GM21723 (cell line): ENCODE measurements around the gene NAA40.

Experiments
- ATAC-seq: cut with Tn5 transposase; IDR thresholded peaks from one replicate; pipeline ENCODE4 v1.9.1; 2021; ENCODE audit warnings: mild to moderate bottlenecking, moderate library complexity; ENCODE audit not compliant: unreplicated experiment

Gene NAA40

DNA sequence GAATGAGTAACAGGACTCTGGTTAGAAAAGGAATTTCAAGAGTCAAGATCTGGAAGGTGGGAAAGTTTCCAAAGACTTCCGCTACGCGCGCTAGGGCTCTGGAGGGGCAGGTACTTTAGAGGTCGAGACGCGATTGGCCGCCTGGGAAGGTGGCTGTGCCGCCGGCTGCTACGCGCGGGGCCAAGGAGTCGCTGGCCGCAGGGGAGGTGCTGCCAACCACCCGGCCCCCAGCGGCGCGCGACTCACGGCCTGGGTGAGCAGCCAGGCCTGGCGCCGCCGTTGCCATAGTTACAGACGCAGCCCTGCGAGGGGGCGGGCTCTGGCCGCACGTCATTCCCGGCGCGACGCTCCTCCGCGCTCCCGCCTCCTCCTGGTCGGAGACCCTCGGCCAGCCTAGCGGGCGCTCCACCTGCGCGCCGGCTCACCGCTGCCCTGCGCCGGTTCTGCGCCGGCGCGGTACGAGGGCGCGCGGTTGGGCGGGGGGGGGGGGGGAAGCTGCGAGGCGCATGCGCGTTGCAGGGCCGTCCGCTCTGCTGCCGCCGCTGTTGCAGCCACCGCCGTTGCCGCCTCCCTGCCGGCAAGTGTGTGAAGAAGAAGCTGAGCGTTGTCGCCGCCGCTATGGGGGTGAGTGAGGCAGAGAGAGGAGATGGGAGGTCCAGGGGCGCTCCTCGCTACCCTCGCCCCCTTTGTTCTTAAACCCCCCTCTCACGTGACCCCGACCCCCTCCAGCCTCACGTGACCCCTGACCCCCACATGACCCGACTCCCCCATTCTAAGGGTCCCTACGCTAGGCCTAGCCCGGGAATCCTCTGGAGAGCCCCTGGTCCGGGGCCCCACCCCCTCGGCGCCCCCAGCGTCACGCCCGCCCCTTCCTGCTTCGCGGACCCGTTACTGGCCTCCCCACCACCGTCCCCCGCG is at the start of gene NAA40:
NAA40 (plus strand) TSS at position 524 of the 918 bp plus-strand sequence; CDS start at position 619, 95 bp downstream.
- ATAC-seq = peak; percentile 80

DNA sequence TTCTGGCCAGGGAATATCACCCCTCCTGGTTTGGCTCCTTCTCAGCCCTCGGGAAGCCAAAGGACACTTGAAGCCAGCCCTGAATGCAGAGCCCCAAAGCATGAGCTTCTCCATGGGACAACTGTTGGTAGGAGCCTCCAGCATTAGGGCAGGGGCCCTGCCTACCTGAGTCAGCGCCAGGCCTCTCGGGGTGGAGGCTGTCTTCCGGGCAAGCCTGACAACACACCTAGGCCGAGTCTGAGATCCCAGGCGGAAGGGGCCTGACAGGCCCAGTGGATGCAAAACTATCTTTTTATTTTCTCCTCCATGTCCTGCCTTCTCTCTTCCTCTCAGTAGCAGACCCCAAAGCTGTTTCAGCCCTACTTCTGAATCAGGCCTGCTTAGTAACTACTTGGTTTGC is 49.5 kb upstream of the NAA40 start:
- ATAC-seq = no peak

DNA sequence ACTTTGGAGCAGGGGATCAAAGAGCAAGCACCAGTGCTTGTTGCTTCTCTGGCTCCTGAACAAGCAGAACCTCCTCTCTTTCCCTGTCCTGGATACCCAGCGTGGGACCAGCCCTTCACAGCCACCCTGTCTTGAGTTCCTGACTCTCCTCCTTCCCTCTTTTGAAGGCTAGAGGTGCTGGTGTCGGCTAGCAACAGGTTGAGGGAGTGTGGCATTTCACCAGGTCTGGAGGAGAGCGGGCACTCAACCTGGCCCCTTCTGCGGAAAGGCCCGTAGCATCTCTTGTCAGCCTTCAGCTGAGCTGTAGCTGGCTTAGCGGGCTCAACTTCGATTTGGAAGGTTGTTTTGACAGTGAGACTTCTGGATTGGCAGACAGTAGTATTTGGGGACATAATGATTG is 48.4 kb upstream of the NAA40 start:
- ATAC-seq = no peak

DNA sequence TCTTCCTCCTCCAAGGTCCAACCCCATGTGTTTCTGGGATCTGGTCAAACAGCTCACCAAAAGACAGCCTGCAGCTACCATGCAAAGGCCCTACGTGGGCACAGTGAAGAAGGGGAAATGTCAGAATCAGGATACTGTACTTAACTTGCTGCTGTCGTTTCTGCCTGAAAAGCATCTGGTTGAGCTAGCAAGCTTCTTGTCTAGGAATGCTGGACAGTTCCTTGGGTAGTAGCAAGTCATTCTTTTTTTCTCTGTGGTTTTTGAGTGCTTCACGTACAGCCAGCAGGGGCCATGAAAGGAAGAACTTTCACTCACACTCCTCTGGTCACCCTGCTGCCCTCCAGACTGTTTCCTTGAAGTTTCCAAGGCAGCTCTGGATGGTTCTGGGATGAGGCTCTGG is 46.6 kb upstream of the NAA40 start:
- no peak for ATAC-seq

DNA sequence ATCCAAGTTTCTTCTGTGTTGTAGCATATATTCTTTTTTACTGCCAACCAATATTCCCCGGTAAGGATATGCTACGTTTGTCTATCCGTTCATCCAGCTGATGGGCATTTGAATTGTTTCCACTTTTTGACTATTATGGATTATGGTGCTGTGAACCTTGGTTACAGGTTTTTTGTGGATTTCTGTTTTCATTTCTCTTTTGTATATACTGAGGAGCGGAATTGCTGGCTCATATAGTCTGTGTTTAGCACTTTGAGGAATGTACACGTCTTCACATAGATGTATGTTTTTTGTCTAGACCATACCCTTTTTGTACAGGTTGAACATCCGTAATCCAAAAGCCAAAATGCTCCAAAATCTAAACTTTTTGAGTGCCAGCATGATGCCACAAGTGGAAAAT is 45.4 kb upstream of the NAA40 start:
- no peak for ATAC-seq

DNA sequence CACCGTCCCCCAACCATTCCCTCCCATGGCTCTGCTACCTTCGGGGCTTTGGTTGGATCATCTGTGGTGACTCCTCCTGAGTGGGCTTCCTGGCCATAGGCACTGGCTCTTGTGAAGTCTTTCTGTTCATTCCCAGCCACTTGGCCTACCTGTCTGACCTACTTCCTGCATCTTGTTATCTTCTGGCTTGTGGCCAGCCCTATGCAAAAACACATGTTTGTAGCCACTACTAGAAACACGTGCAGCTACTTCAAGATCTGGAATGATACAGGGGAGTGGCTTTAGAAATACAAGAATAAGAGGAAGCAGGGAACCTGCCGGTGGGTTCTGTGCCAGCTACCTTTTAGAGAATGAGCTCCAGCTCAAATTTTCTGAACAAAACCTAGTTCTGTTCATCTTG is 42.7 kb upstream of the NAA40 start:
- no peak for ATAC-seq

DNA sequence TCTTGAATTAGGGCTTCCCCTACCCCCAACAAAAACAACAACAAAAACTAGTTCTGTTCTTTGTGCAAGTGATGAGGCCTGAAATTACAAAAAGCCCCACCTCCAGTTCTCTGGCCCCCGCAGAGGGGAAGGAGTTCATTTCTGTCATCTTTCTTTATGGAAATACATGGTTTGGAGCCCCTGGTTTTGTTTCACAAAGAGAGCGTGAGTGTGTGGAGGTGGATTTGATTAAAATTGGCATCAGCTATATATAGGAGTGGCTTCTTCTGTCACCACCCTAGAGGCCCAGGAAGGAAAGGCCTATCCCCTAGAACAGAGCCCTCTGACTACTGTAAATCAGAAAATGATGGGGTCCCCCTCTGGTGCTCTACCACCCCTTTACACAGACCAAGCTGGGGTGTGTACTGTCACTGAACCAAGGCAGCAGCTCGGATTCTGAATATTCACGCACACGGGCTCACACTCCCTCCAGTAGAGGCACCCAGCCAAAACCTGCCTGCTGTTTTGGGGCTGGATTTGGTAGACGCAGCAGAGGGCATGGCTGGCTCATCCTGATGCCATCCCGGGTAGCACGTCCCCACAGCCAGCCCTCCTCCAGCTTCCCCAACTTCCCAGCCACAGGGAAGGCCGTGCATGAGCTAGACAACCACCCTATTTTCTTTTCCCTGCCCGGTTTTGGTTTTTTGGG is 41.2 kb upstream of the NAA40 start:
- ATAC-seq = no peak

DNA sequence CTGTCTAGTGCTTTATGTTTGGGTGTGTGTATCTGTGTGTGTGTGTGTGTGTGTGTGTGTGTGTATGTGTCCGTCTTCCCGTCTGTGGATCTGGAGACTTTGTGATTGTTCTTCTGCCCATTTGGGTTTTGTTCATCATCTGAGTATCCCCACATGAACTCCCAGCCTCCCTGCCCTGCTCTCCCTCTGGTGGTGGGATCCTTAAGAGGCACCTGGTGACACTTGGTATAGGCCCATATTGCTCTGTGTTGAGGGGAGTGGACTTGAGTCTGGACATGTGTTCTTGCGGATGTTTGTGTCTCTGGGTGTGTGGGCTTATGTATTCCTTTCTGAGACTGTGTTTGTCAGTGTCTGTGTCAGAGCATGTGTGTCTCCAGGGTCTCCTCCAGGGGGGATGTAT is 37.1 kb upstream of the NAA40 start:
- ATAC-seq = no peak

DNA sequence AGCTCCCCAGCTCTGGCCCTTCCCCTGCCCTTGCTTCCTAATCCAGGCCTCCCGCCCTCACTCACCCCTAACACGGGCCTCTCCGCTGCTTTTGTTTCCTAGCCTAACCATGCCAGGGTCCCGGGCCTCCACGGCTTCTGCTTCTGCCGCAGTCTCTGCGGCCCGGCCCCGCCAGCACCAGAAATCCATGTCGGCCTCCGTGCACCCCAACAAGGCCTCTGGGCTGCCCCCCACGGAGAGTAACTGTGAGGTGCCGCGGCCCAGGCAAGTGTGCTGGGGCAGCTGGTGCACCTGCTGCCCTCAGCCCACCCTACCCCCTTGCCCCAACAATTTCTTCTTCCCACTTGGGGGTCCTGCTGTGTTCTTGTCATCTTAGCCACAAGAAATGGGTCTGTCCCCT is 34.9 kb upstream of the NAA40 start:
- no peak for ATAC-seq

DNA sequence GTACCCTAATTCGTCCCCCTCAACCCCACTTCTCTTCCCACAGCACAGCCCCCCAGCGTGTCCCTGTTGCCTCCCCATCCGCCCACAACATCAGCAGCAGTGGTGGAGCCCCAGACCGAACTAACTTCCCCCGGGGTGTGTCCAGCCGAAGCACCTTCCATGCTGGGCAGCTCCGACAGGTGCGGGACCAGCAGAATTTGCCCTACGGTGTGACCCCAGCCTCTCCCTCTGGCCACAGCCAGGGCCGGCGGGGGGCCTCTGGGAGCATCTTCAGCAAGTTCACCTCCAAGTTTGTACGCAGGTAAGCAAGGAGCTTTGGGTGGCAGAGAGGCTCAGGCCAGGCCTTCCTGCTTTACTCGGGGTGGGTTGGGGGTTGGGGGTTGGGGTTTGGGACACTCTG is 34.1 kb upstream of the NAA40 start:
- ATAC-seq = no peak

DNA sequence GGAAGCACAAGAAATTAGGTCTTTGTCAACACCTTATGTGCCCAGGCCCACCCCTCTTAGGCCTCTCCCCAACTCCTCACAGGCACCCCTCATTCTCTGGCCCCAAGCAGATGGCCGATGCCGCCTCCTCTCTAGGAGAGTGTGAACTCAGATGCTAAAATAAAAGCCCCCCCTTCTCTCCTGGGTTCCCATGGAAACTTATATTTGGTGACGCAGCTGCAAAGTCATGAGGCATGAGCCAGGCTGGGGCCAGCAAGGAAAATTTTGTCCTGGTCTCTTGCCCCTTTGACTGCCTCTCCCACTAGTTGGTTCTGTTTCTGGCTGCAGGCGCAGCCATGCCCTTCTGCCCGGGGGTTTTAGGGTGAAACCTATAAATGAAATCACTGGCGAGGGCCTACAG is 33.6 kb upstream of the NAA40 start:
- ATAC-seq = no peak

DNA sequence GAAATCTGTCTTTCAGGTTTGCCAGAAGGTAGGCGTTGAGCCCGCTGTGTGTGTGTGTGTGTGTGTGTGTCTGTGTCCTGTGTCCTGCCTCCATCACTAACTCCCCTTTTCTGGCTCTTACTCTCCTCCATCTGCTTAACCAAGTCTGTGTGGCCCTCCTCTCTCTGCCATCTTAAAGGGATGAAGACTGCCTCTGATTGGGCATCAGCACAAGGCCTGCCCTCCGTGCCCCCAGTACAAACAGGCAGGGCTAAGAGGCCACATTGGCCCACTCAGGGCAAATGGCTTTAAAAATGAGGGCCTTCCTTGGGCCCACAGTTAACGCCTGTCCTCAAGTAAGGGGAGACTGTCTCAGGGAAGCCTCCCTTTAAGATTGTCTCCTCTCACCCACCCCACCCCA is 32.7 kb upstream of the NAA40 start:
- ATAC-seq = no peak

DNA sequence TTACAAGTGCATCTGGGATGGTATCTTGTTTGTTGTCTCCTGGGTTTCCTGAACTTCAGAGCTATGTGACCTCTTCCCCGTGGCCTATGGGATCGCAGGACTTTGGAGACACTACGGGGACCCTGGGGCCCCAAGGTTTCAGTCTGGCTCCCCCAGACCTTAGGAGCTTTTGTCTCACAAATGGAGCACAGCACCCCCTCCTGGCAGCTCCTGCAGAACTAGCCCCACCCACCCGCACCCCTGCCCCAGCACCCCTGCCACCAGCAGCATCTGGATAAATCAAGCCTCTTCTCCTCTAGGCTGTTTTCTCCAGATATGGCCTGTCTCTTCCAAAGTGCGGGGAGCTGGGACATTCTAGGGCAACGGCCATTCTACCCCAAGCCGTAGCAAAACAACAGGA is 32.2 kb upstream of the NAA40 start:
- no peak for ATAC-seq

DNA sequence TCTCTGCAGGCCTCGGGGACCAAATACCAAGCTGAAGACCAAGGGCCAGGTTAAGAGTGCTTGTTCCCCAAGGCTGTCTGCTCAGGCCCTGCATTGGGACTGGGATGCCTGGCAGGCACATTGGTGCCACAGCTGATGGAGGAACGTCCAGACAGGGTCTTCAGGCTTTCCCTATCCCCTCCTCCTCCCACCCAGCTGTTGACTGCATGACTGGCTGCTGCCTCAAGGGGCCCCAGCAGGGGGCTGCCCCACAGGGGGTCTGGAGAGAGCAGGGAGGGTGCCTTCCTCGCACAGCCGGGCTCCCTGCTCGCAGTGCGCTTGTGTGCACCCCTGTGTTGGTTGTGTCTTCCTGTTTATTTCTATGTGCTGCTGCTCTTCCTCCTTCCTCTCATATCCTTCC is 31.7 kb upstream of the NAA40 start:
- no peak for ATAC-seq

DNA sequence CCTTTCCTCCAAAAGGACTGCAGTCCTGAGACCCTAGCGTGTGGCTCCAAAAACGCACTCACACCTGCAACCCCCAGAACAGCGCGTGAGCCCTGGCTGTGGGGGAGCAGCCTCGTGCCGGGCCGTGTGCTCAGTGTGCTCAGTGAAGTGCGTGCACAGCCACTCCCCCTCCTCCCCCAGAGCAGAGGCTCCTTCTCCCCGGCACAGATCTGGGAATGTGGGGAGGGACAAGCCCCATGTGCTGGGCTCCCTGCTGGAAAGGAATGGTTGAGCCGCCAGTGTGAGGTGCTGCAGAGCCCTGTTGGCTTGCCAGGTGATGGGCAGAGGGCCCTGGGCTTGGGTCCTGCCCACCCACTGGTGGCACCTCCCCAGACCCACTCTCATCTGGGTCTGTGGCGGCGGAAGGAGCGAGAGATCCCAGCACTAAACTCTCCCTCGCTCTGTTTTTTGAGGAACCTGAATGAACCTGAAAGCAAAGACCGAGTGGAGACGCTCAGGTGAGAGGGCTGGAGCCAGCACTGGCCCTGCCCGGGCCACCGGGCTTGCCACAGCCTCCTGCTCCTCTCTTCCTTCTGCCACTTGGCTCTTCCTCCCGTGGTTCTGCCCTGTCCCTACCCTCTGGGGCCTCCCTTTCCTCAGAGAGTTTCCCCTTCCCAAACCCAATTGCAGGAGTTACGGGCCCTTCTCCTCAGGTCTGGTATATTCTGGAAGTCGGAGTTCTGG is 30.8 kb upstream of the NAA40 start:
- ATAC-seq = no peak

DNA sequence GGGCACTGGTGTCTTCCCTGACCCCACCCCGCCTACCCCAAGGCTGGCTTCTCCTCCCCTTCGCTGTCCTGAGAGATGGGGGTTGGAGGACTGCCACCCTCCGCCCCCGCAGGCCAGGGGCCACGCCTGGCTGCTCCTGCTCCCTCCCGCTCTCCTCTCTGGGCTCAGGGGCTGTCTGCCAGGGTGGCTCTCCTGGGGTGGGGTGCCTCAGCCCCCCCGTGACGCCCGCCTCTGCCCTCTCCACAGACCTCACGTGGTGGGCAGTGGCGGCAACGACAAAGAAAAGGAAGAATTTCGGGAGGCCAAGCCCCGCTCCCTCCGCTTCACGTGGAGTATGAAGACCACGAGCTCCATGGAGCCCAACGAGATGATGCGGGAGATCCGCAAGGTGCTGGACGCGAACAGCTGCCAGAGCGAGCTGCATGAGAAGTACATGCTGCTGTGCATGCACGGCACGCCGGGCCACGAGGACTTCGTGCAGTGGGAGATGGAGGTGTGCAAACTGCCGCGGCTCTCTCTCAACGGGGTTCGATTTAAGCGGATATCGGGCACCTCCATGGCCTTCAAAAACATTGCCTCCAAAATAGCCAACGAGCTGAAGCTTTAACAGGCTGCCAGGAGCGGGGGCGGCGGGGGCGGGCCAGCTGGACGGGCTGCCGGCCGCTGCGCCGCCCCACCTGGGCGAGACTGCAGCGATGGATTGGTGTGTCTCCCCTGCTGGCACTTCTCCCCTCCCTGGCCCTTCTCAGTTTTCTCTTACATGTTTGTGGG is 30.0 kb upstream of the NAA40 start:
- ATAC-seq = no peak

DNA sequence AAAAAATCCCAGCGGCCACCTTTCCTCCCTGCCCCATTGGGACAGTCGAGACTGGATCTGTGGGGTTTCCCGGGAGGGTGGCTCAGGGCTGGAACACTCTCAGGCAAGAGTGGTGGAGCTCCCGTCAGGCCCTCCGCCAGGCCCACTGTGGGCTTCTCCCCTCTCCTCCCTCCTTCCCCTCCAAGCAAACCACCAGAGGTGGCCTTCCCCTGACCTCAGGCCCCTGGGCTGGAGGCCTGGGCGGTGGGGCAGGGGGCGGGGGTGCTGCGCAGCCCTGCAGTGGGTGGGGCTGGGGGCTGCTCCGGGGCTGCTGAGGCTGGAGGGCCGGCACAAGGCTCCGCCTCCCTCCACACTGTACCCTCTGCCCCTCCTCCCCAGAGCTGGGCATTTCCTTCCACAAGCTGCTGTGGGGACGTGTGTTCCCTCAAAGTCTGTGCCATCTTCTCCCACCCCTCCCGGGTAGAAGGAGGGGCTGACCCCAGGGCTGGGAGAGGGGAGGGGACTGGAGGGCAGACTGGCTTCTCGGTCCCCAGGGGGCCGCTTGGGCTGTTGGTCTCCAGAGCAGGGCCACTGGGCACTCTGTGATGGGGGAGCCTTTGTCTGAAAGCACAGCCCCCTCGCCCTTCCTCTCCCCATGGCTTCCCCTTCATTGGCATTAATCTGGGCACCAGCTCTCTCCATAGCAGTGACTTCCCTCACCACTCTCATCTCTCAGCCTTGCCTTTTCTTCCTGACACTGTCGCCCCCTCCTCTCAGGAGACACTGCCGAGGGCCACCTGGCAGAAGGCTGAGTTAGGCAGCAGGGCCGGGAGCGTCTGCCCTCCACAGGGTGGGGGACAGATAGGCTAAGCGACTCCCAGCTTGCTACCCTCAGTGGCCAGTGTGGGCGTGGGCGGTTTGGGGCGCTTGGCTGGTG is 29.0 kb upstream of the NAA40 start:
- no peak for ATAC-seq

DNA sequence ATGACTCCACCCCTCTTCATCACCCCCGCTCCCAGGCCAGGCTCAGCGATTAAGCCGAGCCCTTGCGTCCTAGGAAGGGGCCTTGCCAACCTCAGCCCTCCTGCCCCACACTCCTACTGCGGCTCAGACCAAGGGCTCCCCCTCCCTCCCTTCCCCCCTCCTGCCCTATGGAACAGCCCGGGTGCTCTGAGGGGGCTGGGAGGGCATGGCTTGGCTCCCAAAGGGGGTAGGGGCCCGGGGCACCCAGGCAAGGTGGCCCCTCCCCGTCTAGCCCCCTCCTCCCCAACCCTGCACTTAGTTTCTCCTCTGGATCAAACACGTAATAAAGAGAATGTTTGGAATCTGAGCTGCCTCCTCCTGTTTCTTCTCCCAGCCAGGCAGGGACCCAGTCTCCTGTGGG is 28.1 kb upstream of the NAA40 start:
- ATAC-seq = no peak

DNA sequence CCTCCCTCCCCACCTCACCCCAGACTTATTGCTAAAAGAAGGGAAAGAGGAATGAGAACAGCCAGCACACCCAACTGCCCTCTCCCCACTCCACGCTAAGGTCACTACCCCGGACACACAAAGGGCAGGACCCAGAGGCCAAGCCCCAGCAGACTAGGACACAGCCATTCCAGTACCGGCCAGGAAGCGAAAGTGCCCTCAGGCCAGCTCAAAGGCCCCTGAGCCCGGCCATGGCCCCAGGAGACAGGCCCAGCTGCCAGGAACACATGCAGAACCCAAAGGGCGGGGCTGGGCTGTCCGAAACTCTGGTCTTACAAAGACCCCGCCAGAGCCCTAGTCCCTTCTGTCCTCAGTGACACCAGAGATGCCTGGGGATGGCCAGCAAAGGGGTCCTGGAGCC is 27.4 kb upstream of the NAA40 start:
- ATAC-seq = no peak

DNA sequence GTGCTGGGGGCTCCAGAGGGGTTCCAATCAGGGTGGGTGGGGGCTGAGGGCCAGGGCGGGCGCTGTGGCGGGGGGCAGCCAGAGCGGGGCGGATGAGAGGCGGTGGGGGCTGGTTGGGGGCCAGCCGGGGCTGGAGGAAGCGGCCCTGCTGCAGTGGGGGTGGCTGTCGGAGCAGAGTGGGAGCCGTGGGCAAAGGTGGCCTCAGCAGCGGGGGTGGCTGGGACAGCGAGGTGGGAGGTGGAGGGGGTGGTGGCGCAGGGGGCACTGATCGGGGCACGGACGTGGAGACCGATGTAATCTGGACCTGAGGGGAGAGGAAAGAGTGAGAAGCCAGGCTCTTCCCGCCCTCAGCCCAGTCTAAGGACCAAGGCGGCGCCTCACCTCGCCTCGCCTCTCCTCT is 26.9 kb upstream of the NAA40 start:
- no peak for ATAC-seq
